GM12878 (cell line): ENCODE measurements around the gene DHRS12. TPM values are rescaled to one million over a fixed set of nuclear protein-coding genes. Genes with fewer than 3 reads are reported as not detected.

ENCODE experiments used
- BMI1 ChIP-seq: fragments of 450-650 bp; IDR thresholded peaks from 2 replicates; pipeline ENCODE4 v1.6.1; 2016; ENCODE audit warnings: mild to moderate bottlenecking, moderate library complexity, borderline replicate concordance
- CREB1 ChIP-seq: IDR thresholded peaks from 2 replicates; pipeline ENCODE4 v1.6.1; 2012; ENCODE audit warnings: low read depth, mild to moderate bottlenecking, inconsistent platforms
- HDAC2 ChIP-seq: fragments of 200-600 bp; sonication (generic); IDR thresholded peaks from 2 replicates; pipeline ENCODE4 v1.6.1; 2017
- KLF5 ChIP-seq: fragments of 450-650 bp; IDR thresholded peaks from 2 replicates; pipeline ENCODE4 v1.6.1; 2014; ENCODE audit warnings: mild to moderate bottlenecking; ENCODE audit not compliant: partially characterized antibody
- MTA3 ChIP-seq: IDR thresholded peaks from 2 replicates; pipeline ENCODE4 v1.6.1; 2012; ENCODE audit warnings: low read length, inconsistent platforms, borderline replicate concordance
- MXI1 ChIP-seq: fragments of 150-350 bp; IDR thresholded peaks from 2 replicates; pipeline ENCODE4 v1.6.1; 2011; ENCODE audit warnings: low read depth, mild to moderate bottlenecking, inconsistent platforms, low read length, improper control_type of control experiment
- NBN ChIP-seq: fragments of 450-650 bp; IDR thresholded peaks from 2 replicates; pipeline ENCODE4 v1.6.1; 2016
- NRF1 ChIP-seq: conservative IDR thresholded peaks from 2 replicates; pipeline ENCODE4 v1.6.1; 2011; ENCODE audit warnings: mild to moderate bottlenecking, low read depth, low read length, improper control_type of control experiment
- PML ChIP-seq: IDR thresholded peaks from 2 replicates; pipeline ENCODE4 v1.6.1; 2012; ENCODE audit warnings: low read length, inconsistent platforms
- POLR2A ChIP-seq: IDR thresholded peaks from 2 replicates; pipeline ENCODE4 v1.6.1; 2011; ENCODE audit warnings: low read depth, mild to moderate bottlenecking, low read length
- RFX5 ChIP-seq: IDR thresholded peaks from 2 replicates; pipeline ENCODE4 v1.6.1; 2011; ENCODE audit warnings: low read depth, low read length, improper control_type of control experiment
- SMARCA5 ChIP-seq: fragments of 450-650 bp; IDR thresholded peaks from 2 replicates; pipeline ENCODE4 v1.6.1; 2017; ENCODE audit warnings: mild to moderate bottlenecking
- STAT1 ChIP-seq: fragments of 450-650 bp; conservative IDR thresholded peaks from 2 replicates; pipeline ENCODE4 v1.6.1; 2014; ENCODE audit warnings: antibody characterized with exemption, mild to moderate bottlenecking
- WRNIP1 ChIP-seq: IDR thresholded peaks from 2 replicates; pipeline ENCODE4 v1.6.1; 2011; ENCODE audit warnings: low read depth, low read length, improper control_type of control experiment, borderline replicate concordance
- ZNF622 ChIP-seq: fragments of 450-650 bp; IDR thresholded peaks from 2 replicates; pipeline ENCODE4 v1.6.1; 2017; ENCODE audit warnings: mild to moderate bottlenecking, inconsistent platforms
- polyA plus RNA-seq, 11 experiments: library from polyadenylated mRNA; depleted of rRNA in 4 of 11; unstranded in 6 of 11; stranded (reverse) in 5 of 11; fragments of >200 nt; fragmentation: Nextera tagmentation in 4 of 11; fragmentation: Illumina TruSeq in 1 of 11; extraction: Ambion mirVana in 4 of 11; extraction: Trizol in 1 of 11; gene quantifications; 1 replicate in 1 of 11; 2 replicates in 10 of 11; pipeline versions ENCODE4 v1.2.1 to v1.2.3, GENCODE V29; 2011 to 2016; ENCODE audit warnings: inconsistent platforms in 2 of 11, missing spikeins in 2 of 11, low read depth in 1 of 11
- total RNA-seq, 4 experiments: library from RNA; depleted of rRNA in 3 of 4; stranded (reverse); fragments of >200 nt in 3 of 4; fragmentation: Illumina TruSeq in 1 of 4; extraction: Trizol in 1 of 4; gene quantifications; 2 replicates each; pipeline versions ENCODE4 v1.2.1 to v1.2.3, GENCODE V29; 2013 to 2021
- TF ChIP-seq, protein P1 (sequence below): IDR thresholded peaks from 2 replicates; pipeline ENCODE4 v1.6.1; 2011; ENCODE audit warnings: borderline replicate concordance, low read depth, mild to moderate bottlenecking, moderate library complexity, mixed read lengths, low read length; ENCODE audit not compliant: insufficient read depth; ENCODE audit errors: extremely low read length
- TF ChIP-seq, protein P2 (sequence below): fragments of 450-650 bp; IDR thresholded peaks from 2 replicates; pipeline ENCODE4 v1.6.1; 2017; ENCODE audit warnings: mild to moderate bottlenecking, moderate library complexity
- TF ChIP-seq, protein P3 (sequence below): fragments of 450-650 bp; IDR thresholded peaks from 2 replicates; pipeline ENCODE4 v1.6.1; 2017; ENCODE audit warnings: low read depth, mild to moderate bottlenecking, moderate library complexity
- TF ChIP-seq, protein P4 (sequence below): IDR thresholded peaks from 2 replicates; pipeline ENCODE4 v1.6.1; 2011; ENCODE audit warnings: low read depth, mild to moderate bottlenecking, low read length, moderate library complexity, borderline replicate concordance; ENCODE audit errors: extremely low read depth
- TF ChIP-seq, protein P5 (sequence below): fragments of 450-650 bp; formaldehyde crosslinking; IDR thresholded peaks from 2 replicates; pipeline ENCODE4 v1.5.0; 2022; ENCODE audit warnings: mild to moderate bottlenecking, missing genetic modification characterization

Gene DHRS12
- total and polyA plus RNA-seq, 10 of the 15 experiments (the other 5 are each of a cell fraction or from before 2014, with no cell fraction given), result 2.9 to 11.3 (median 8.2) TPM

DNA sequence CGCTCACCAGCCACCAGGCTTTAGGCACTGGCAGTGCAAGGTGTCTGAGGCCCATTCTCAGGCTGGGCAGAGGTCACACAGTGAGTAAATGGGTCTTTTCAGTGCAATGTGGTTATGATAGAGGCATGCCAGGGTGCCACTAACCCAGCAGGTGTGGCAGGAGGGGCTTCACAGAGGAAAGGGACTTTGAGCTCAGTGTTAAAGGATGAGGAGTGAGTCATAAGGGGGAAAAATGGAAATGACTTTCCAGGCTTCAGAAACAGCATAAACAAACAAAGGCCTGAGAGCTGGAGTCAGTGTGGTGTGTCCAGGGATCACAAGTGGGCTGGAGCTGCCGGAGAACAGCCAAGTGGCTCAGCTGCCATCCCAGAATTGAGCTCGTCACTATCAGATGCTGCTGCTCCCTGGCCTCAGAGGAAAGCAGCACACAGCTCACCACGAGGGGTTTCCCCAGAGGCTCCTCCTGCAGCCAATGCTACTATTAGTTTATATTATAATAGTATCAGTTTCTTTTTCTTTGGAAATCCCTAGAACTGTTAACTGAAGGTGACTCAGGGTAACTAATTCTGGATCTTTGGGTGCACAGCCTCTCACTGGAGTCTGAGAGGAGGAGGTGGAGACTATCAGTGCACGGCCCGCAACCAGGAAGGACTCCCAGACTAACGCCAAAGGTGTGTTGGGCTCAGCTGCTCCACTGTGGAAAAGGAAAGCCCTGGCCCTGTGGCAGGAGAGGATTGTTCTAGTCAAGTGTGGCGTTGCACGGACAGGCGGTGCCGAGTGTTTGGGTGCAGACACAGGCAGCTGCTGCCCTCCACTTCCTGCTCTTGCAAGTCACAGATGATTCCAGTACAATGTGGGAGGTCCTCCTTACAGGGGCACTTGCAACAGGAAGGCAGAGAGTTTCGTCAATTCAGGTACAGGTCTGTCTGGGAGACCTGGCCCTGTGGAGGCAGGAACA, 39.5 kb downstream of the DHRS12 start (continued):
- TF ChIP-seq STAT1, result no peak
- no peak for TF ChIP-seq MXI1
- TF ChIP-seq, protein P1, sequence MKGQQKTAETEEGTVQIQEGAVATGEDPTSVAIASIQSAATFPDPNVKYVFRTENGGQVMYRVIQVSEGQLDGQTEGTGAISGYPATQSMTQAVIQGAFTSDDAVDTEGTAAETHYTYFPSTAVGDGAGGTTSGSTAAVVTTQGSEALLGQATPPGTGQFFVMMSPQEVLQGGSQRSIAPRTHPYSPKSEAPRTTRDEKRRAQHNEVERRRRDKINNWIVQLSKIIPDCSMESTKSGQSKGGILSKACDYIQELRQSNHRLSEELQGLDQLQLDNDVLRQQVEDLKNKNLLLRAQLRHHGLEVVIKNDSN, result no peak
- TF ChIP-seq HDAC2, result no peak
- TF ChIP-seq PML, result peak; percentile 57; the same call in 1 of the 2 replicates
- TF ChIP-seq MTA3, result no peak; the same call in 1 of the 2 replicates
- TF ChIP-seq, protein P2, sequence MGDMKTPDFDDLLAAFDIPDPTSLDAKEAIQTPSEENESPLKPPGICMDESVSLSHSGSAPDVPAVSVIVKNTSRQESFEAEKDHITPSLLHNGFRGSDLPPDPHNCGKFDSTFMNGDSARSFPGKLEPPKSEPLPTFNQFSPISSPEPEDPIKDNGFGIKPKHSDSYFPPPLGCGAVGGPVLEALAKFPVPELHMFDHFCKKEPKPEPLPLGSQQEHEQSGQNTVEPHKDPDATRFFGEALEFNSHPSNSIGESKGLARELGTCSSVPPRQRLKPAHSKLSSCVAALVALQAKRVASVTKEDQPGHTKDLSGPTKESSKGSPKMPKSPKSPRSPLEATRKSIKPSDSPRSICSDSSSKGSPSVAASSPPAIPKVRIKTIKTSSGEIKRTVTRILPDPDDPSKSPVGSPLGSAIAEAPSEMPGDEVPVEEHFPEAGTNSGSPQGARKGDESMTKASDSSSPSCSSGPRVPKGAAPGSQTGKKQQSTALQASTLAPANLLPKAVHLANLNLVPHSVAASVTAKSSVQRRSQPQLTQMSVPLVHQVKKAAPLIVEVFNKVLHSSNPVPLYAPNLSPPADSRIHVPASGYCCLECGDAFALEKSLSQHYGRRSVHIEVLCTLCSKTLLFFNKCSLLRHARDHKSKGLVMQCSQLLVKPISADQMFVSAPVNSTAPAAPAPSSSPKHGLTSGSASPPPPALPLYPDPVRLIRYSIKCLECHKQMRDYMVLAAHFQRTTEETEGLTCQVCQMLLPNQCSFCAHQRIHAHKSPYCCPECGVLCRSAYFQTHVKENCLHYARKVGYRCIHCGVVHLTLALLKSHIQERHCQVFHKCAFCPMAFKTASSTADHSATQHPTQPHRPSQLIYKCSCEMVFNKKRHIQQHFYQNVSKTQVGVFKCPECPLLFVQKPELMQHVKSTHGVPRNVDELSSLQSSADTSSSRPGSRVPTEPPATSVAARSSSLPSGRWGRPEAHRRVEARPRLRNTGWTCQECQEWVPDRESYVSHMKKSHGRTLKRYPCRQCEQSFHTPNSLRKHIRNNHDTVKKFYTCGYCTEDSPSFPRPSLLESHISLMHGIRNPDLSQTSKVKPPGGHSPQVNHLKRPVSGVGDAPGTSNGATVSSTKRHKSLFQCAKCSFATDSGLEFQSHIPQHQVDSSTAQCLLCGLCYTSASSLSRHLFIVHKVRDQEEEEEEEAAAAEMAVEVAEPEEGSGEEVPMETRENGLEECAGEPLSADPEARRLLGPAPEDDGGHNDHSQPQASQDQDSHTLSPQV, result no peak
- no peak for TF ChIP-seq ZNF622
- no peak for TF ChIP-seq CREB1
- TF ChIP-seq, protein P3, sequence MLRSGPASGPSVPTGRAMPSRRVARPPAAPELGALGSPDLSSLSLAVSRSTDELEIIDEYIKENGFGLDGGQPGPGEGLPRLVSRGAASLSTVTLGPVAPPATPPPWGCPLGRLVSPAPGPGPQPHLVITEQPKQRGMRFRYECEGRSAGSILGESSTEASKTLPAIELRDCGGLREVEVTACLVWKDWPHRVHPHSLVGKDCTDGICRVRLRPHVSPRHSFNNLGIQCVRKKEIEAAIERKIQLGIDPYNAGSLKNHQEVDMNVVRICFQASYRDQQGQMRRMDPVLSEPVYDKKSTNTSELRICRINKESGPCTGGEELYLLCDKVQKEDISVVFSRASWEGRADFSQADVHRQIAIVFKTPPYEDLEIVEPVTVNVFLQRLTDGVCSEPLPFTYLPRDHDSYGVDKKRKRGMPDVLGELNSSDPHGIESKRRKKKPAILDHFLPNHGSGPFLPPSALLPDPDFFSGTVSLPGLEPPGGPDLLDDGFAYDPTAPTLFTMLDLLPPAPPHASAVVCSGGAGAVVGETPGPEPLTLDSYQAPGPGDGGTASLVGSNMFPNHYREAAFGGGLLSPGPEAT, result peak; percentile 76
- no peak for TF ChIP-seq BMI1
- TF ChIP-seq, protein P4, sequence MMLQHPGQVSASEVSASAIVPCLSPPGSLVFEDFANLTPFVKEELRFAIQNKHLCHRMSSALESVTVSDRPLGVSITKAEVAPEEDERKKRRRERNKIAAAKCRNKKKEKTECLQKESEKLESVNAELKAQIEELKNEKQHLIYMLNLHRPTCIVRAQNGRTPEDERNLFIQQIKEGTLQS, result no peak
- no peak for TF ChIP-seq RFX5
- TF ChIP-seq POLR2A, result peak; percentile 81
- TF ChIP-seq, protein P5, sequence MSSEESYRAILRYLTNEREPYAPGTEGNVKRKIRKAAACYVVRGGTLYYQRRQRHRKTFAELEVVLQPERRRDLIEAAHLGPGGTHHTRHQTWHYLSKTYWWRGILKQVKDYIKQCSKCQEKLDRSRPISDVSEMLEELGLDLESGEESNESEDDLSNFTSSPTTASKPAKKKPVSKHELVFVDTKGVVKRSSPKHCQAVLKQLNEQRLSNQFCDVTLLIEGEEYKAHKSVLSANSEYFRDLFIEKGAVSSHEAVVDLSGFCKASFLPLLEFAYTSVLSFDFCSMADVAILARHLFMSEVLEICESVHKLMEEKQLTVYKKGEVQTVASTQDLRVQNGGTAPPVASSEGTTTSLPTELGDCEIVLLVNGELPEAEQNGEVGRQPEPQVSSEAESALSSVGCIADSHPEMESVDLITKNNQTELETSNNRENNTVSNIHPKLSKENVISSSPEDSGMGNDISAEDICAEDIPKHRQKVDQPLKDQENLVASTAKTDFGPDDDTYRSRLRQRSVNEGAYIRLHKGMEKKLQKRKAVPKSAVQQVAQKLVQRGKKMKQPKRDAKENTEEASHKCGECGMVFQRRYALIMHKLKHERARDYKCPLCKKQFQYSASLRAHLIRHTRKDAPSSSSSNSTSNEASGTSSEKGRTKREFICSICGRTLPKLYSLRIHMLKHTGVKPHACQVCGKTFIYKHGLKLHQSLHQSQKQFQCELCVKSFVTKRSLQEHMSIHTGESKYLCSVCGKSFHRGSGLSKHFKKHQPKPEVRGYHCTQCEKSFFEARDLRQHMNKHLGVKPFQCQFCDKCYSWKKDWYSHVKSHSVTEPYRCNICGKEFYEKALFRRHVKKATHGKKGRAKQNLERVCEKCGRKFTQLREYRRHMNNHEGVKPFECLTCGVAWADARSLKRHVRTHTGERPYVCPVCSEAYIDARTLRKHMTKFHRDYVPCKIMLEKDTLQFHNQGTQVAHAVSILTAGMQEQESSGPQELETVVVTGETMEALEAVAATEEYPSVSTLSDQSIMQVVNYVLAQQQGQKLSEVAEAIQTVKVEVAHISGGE, result no peak
- TF ChIP-seq NRF1, result no peak
- no peak for TF ChIP-seq SMARCA5
- 0 out of 2 replicates have a peak, but pooled peaks have one; percentile 58 for TF ChIP-seq NBN
- no peak for TF ChIP-seq KLF5
- TF ChIP-seq WRNIP1, result no peak
